Measurements from ENCODE around the gene SNX21.

The SNX21 gene

DNA sequence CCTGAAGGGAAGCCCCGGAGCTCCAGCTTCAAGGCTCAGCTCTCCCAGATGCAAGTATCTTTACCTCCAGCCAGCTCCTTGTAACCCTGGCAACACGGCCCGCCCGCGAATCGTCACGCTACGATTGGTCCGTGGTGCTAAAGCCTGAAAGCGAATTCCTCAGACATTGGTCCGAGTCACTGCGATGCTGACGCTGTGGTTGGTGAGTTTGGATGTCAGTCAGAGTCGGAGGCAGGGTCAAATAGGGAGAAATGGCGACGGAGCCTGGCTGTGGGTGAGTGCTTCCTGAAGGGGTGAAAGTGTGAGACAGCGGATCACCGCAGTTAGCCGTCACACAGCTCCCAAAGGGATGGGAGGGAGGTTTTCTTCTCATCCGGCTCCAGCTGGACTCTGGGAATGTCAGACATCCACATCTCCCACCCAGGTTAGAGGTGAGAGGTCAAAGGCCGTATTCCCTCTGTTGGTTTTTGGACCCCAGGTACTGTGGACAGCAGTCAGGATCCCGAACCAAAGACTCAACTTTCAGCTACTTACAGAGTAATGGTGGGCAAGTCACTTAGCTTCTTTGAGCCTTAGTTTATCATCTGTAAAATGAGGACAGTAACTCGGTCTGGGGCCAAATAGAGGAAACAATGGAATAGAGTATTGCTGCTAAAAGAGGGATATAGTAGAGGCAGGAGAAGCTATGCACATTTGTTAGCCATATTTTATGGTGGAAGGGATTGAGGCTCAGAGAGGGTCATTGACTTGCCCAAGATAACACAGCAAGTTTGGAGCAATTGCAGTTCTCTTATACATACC is 47.6 kb downstream of the SNX21 start, which contains the start of gene ZSWIM1:
Gene ZSWIM1 (plus strand): TSS at position 240 of the 801 bp plus-strand sequence. CDS start 1,366 bp downstream, outside the sequence.
- H4K20me1 ChIP-seq (ENCODE audit: control insufficient read depth, insufficient read depth, low read depth, low read length): no peaks in the 10 kb centered on the region
- no peaks in the 10 kb centered on the region for H3F3A ChIP-seq (ENCODE audit: control insufficient read depth, insufficient read depth)
- peak within 1 kb of the TSS; percentile 29; the same call in 1 of the 2 replicates for H3K27ac ChIP-seq (ENCODE audit: low read depth, low read length)
- TF ChIP-seq EZH2phosphoT487 (IDR thresholded peaks at IDR 0.05; ENCODE audit: borderline replicate concordance, low read length): no peak
- TF ChIP-seq, protein P1, sequence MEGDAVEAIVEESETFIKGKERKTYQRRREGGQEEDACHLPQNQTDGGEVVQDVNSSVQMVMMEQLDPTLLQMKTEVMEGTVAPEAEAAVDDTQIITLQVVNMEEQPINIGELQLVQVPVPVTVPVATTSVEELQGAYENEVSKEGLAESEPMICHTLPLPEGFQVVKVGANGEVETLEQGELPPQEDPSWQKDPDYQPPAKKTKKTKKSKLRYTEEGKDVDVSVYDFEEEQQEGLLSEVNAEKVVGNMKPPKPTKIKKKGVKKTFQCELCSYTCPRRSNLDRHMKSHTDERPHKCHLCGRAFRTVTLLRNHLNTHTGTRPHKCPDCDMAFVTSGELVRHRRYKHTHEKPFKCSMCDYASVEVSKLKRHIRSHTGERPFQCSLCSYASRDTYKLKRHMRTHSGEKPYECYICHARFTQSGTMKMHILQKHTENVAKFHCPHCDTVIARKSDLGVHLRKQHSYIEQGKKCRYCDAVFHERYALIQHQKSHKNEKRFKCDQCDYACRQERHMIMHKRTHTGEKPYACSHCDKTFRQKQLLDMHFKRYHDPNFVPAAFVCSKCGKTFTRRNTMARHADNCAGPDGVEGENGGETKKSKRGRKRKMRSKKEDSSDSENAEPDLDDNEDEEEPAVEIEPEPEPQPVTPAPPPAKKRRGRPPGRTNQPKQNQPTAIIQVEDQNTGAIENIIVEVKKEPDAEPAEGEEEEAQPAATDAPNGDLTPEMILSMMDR (IDR thresholded peaks at IDR 0.05; ENCODE audit: low read depth, low read length, poor library complexity, severe bottlenecking): no peak
- H3K9me2 ChIP-seq (replicated peaks; ENCODE audit: control insufficient read depth, low read length): no peaks in the 10 kb centered on the region
- H3K9me3 ChIP-seq (ENCODE audit: control insufficient read depth, insufficient read depth, low read length): no peaks in the 10 kb centered on the region
- H3K79me2 ChIP-seq (ENCODE audit: control insufficient read depth, low read length): peaks cover 28% of the 10 kb centered on the region
- H3K27me3 ChIP-seq (ENCODE audit: control insufficient read depth, low read length): no peaks in the 10 kb centered on the region
- peaks cover 7% of the 10 kb centered on the region for H3K4me1 ChIP-seq (ENCODE audit: control insufficient read depth, low read length)
- peak within 1 kb of the TSS; percentile 88 for H3K4me3 ChIP-seq (ENCODE audit: low read length)
- peaks cover 36% of the 10 kb centered on the region for H3K36me3 ChIP-seq (ENCODE audit: control insufficient read depth, low read length)
- H3K4me2 ChIP-seq (ENCODE audit: low read length): peak within 1 kb of the TSS; percentile 94

DNA sequence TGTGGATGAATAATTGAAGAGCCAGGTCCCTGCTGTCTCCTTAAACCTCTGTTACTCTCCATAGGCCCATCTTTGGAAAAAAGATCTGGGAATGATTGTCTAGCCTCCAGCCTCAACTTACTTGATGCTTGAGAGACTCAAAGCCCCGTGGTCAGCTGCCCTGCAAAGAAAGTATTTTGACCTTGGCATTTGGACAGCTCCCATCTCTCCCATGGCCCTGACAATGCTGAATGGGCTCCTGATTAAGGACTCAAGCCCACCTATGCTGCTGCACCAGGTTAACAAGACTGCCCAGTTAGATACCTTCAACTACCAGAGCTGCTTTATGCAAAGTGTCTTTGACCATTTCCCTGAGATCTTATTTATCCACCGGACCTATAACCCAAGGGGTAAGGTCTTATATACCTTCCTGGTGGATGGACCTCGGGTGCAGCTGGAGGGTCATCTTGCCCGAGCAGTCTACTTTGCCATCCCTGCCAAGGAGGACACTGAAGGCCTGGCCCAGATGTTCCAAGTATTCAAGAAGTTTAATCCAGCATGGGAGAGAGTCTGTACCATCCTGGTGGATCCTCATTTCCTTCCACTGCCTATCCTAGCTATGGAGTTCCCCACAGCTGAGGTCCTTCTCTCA is 49.0 kb downstream of the SNX21 start:
- Histone ChIP-seq H4K20me1 (ENCODE audit: control insufficient read depth, insufficient read depth, low read depth, low read length) (no peaks in the 10 kb centered on the region), H3K79me2 (ENCODE audit: control insufficient read depth, low read length) (peaks cover 28% of the 10 kb centered on the region), H3K4me3 (ENCODE audit: low read length) (no peak overlapping the region), H3F3A (ENCODE audit: control insufficient read depth, insufficient read depth) (no peaks in the 10 kb centered on the region), H3K4me1 (ENCODE audit: control insufficient read depth, low read length) (peaks cover 7% of the 10 kb centered on the region), H3K9me2 (replicated peaks; ENCODE audit: control insufficient read depth, low read length) (no peaks in the 10 kb centered on the region), H3K27ac (ENCODE audit: low read depth, low read length) (no peak overlapping the region), H3K9me3 (ENCODE audit: control insufficient read depth, insufficient read depth, low read length) (no peaks in the 10 kb centered on the region), H3K4me2 (ENCODE audit: low read length) (peak overlapping the region; percentile 94), H3K36me3 (ENCODE audit: control insufficient read depth, low read length) (peaks cover 37% of the 10 kb centered on the region), H3K27me3 (ENCODE audit: control insufficient read depth, low read length) (no peaks in the 10 kb centered on the region)
- TF ChIP-seq, protein P1 (IDR thresholded peaks at IDR 0.05; ENCODE audit: low read depth, low read length, poor library complexity, severe bottlenecking): no peak
- no peak for TF ChIP-seq EZH2phosphoT487 (IDR thresholded peaks at IDR 0.05; ENCODE audit: borderline replicate concordance, low read length)

DNA sequence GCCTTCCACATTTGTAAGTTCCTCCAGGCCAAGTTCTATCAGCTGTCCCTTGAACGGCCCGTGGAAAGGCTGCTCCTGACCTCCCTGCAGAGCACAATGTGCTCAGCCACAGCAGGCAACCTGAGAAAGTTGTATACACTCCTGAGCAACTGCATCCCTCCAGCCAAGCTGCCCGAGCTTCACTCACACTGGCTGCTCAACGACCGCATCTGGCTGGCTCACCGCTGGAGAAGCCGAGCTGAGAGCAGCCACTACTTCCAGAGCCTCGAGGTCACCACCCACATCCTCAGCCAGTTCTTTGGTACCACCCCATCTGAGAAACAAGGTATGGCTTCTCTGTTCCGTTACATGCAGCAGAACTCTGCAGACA is 49.5 kb downstream of the SNX21 start:
- H3K4me3 ChIP-seq (ENCODE audit: low read length): no peak overlapping the region

More for the DNA sequence above, 49.5 kb downstream of the SNX21 start:
- Histone ChIP-seq H3K4me1 (ENCODE audit: control insufficient read depth, low read length) (peaks cover 7% of the 10 kb centered on the region), H3K9me3 (ENCODE audit: control insufficient read depth, insufficient read depth, low read length) (no peaks in the 10 kb centered on the region), H4K20me1 (ENCODE audit: control insufficient read depth, insufficient read depth, low read depth, low read length) (no peaks in the 10 kb centered on the region), H3K79me2 (ENCODE audit: control insufficient read depth, low read length) (peaks cover 28% of the 10 kb centered on the region), H3K27ac (ENCODE audit: low read depth, low read length) (no peak overlapping the region), H3K27me3 (ENCODE audit: control insufficient read depth, low read length) (no peaks in the 10 kb centered on the region), H3F3A (ENCODE audit: control insufficient read depth, insufficient read depth) (no peaks in the 10 kb centered on the region), H3K9me2 (replicated peaks; ENCODE audit: control insufficient read depth, low read length) (no peaks in the 10 kb centered on the region), H3K4me2 (ENCODE audit: low read length) (no peak overlapping the region), H3K36me3 (ENCODE audit: control insufficient read depth, low read length) (peaks cover 34% of the 10 kb centered on the region)
- TF ChIP-seq, protein P1 (IDR thresholded peaks at IDR 0.05; ENCODE audit: low read depth, low read length, poor library complexity, severe bottlenecking): no peak
- no peak for TF ChIP-seq EZH2phosphoT487 (IDR thresholded peaks at IDR 0.05; ENCODE audit: borderline replicate concordance, low read length)
